Muscle of arm (tissue), 12 donors: ENCODE measurements around the gene ADAP1. TPM values are rescaled to one million over a fixed set of nuclear protein-coding genes. Genes with fewer than 3 reads are reported as not detected.
"Not testable (repeated sequence)": the region's sequence is repeated elsewhere in the genome, so short reads cannot be mapped to it uniquely, and the experiment has no call there.

Experiments
- DNase-seq: peaks from one replicate; pipeline ENCODE4 v3.0.0-alpha.2; 2013
- polyA plus RNA-seq, 12 donors: library from polyadenylated mRNA; unstranded; fragments of 120-200 nt; gene quantifications; one replicate each; pipeline ENCODE4 v1.2.1, GENCODE V29; 2013; ENCODE audit not compliant: insufficient read length in 12 of 12

The ADAP1 gene
- polyA plus RNA-seq, 12 donors = 1.1 to 11.1 (median 2.4) TPM; not detected in 1

DNA sequence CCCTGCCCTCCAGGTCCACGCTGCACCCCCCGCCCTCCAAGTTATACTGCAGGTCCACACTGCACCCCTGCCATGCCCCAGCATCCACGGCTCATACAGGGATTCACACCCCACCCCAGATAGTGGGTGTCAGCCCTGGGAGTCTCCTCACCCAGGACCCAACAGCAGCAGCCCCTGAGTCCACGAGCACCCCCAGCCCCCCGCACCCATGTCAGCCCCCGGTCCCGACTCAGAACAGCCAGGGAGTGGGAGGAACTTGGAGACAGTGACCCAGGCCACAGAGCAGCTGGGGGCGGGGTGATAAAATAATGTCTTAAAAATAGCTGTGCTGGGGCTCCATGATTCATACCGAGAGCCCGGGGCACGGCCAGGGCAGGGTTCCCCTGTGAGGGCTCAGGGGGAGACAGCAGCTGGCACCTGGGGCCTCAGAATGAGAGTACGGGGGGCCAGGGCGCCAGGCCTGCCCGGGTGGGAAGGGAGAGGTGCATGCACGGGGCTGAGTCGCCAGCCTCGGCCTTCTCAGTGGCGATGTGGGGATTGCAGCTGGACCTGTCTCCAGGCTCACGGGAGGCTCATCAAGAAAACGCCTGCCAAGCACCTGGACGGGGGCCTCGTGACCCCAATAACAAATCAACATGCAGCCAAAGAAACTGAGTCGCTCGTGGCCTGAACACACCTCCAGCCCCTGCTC, 29.8 kb downstream of the ADAP1 start:
- no peak for DNase-seq

GRCh38 chr7:924042-924441, 30.4 kb downstream of the ADAP1 start:
- DNase-seq = not testable (repeated sequence)

GRCh38 chr7:923108-924041, 31.1 kb downstream of the ADAP1 start:
- DNase-seq = no peak

- no peak for DNase-seq
These were observed 32.0 kb downstream of the ADAP1 start for GRCh38 chr7:922334-923107.

- no peak for DNase-seq
These were observed 32.7 kb downstream of the ADAP1 start for GRCh38 chr7:921581-922333.

DNA sequence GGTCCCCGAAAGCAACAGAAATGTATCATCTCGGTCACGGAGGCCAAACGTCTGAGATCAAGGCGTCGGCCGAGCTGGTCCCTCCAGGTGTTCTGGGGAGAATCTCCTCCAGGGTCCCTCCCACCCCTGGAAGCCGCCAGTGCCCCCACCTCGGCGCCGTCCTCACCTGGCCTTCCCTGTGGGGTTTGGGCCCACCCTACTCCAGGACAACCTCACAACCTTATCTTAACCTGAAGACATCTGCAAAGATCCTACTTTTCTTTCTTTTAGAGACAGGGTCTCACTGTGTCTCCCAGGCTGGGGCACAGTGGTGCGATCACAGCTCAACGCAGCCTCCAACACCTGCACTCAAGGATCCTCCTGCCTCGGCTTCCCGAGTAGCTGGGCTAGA, 33.4 kb downstream of the ADAP1 start:
- DNase-seq = no peak

GRCh38 chr7:920351-921070, 34.0 kb downstream of the ADAP1 start:
- DNase-seq = no peak

DNA sequence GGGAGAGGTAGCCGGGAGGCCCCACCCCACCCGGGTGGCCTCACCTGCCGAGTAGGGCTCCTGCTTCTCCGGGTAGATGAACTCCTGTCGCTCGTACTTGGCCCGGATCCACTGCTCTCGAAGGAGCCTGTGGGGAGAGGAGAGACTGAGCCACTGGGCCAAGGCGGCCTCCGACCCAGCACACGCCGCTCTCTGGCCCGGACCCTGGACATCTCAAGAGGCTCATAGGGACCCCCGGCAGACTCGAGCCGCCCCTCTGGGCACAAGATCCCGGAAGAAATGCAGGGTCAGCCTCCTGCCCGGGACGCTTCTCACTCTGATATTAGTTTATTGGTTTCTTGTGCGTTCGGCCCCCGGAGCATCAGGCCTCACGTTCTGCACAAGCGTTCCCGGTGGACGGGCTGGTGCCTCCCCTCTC, 34.5 kb downstream of the ADAP1 start:
- DNase-seq = no peak

GRCh38 chr7:919114-919442, 35.4 kb downstream of the ADAP1 start:
- no peak for DNase-seq

- DNase-seq = no peak
These were observed 35.9 kb downstream of the ADAP1 start for GRCh38 chr7:918441-919113.

DNA sequence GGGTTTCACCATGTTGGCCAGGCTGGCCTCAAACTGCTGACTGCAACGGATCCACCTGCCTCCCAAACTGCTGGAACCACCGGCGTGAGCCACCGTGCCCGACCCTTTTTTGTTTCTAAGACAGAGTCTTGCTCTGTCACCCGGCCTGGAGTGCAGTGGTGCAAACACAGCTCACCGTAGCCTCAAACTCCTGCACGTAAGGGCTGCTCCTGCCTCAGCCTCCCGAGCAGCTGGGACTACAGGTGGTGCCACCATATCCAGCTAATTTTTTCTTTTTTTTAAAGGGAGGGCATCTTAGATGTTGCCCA, 36.4 kb downstream of the ADAP1 start:
- no peak for DNase-seq

DNA sequence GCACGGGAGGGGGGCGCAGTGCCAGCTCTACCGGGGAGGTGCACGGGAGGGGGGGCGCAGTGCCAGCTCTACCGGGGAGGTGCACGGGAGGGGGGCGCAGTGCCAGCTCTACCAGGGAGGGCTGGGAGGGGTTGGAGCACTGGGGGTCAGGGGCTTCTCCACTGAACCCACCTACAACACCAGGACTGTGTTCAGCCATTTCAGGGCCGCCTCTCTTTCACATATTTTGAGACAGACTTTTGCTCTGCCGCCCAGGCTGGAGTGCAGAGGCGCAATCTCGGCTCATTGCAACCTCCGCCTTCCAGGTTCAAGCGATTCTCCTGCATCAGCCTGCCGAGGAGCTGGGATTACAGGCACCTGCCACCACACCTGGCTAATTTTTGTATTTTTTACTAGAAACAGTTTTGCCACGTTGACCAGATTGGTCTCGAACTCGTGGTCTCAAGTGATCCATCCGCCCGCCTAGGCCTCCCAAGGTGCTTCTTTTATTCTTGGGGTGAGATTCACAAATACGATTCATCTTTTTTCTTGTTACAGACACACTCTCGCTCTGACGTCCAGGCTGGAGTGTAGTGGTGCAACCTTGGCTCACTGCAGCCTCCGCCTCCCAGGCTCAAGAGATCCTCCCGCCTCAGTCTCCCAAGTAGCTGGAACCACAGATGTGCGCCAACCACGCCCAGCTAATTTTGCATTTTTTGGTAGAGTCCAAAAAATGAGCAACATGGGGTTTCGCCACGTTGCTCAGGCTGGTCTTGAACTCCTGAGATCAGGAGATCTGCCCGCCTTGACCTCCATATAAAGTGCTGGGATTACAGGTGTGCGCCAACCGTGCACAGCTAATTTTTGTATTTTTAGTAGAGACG, 37.0 kb downstream of the ADAP1 start:
- no peak for DNase-seq

DNA sequence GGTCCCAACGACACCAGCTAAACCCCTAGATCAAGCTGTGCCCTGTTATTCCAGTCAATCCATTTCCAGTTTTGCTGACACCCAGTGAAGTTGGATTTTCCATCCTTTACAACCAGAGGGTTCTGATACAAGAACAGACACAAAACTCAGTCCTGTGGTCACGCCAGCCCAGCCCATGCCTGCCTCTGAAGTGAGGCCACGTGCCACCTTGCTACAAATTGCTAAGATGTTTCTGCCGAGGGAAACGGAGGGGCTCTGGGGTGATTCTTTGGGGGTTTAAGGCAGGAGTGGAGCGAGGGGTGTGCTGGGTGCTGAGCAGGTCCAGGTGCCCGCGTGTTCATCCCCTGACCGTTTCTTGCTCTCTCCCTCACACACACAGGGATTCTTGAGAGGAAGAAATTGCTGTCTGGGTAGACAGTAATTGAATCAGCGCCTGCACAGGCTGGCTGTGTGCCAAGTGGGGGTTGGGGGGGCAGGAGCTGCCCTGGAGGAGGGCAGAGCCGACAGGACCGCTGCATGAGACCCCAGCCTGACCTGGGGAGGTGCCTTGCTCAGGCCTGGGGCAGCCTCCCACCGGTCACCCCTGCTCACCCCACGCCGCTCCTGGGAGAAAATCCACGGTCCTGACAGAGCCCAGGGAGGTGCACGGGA, 38.1 kb downstream of the ADAP1 start:
- no peak for DNase-seq

DNA sequence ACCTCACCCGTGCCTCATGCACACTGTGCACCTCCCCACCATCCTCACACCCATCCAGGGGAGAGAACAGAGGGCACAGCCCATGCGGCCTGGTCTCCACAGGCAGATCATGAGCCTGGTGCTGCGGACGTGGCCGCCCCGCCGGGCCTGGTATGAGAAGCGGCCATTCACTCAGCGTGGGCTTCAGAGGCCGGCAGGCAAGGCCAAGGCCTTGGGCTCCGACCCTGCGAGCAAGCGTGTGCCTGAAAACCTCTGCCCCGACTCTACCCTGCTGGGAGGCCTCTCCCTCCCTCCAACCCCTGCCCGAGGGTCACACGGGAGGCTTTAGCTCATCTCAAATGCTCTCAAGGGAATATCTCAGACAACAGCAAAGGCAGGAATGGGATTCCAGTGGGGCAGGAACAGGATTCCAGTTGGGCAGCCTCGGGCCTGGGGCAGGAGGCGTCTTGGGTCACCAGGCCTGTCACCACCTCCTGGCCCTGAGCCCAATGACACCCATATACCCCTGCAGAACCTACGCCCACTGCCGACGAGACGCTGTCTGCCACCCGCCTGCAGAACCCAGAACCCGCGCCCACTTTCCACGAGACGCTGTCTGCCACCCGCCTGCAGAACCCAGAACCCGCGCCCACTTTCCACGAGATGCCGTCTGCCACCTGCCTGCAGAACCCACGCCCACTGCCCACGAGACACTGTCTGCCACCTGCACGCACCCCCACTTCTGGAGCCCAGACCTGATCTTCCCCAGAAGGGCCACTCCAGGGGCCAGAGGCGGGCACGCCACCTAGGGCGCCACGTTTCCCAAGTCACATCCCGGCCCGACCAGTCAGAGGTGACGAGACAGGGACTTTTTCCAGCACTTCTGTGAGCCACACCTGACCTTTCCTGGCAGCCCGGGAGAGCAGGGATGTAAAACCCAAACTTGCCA, 38.9 kb downstream of the ADAP1 start:
- no peak for DNase-seq

GRCh38 chr7:914521-915194, 39.8 kb downstream of the ADAP1 start:
- no peak for DNase-seq

DNA sequence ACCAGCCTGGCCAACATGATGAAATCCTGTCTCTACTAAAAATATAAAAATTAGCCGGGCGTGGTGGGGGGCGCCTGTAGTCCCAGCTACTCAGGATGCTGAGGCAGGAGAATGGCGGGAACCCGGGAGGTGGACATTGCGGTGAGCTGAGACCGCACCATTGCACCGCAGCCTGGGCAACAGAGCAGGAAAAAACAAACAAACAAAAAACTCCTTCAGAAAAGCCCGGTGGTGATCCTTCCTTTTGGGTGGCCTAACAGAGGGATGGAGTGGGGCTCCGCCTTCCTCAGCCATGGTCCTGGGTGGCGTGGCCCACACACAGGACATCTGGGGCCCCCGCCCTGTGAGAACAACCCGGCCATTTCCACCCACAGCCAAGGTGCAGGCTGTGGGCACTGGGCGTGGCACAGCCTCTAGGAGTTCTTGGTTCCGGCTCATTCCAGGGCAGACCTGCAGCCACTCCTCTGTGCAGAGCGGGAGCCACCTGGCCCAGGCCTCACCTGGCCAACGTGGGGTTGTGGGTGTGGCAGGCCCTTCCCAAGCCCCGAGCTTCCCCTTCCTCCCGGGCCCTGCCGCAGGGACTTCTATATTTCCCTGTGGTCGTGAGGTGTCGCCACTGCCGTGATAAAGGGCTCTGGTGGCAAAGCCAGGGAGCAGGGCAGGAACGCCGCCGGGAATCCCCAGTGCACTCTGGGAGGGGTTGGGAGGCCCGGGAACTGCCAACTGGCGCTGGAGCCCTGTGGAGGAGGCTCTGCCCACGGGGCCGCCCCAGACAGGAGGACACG, 40.6 kb downstream of the ADAP1 start:
- DNase-seq = no peak
